Hematopoietic multipotent progenitor cell treated with erythropoietin and hydrocortisone succinate and interleukin-3 and kit ligand, for 15 days (in vitro differentiated cells): ENCODE data around the gene HOXA11.
A peak's percentile ranks its signal among the peaks of the same experiment; 100 is the strongest.

Source experiments
- DNase-seq: peaks from one replicate; pipeline ENCODE4 v3.0.0-alpha.2; 2015; ENCODE audit warnings: low spot score

The HOXA11 gene

GRCh38 chr7:27180431-27181420 lies 4.3 kb downstream of the HOXA11 start:
- no peak for DNase-seq

GRCh38 chr7:27179503-27180430 lies 5.3 kb downstream of the HOXA11 start:
- peak; percentile 42 for DNase-seq

- DNase-seq = no peak
These were observed 6.0 kb downstream of the HOXA11 start for GRCh38 chr7:27179030-27179429.

GRCh38 chr7:27178366-27178765 lies 6.7 kb downstream of the HOXA11 start:
- no peak for DNase-seq

GRCh38 chr7:27177795-27178320 lies 7.2 kb downstream of the HOXA11 start:
- no peak for DNase-seq

GRCh38 chr7:27176962-27177794 lies 7.9 kb downstream of the HOXA11 start:
- DNase-seq = no peak

GRCh38 chr7:27176524-27176845 lies 8.5 kb downstream of the HOXA11 start:
- DNase-seq = no peak

- no peak for DNase-seq
These were observed 9.2 kb downstream of the HOXA11 start for GRCh38 chr7:27175626-27176523.

GRCh38 chr7:27174874-27175625 lies 10.0 kb downstream of the HOXA11 start:
- DNase-seq = no peak

GRCh38 chr7:27173956-27174873 lies 10.8 kb downstream of the HOXA11 start, which contains the start of gene HOXA10:
Gene HOXA10 (minus strand): TSS chr7:27174320. CDS start chr7:27174306, 14 bp downstream.
- no peak for DNase-seq

GRCh38 chr7:27173511-27173955 lies 11.5 kb downstream of the HOXA11 start:
- no peak for DNase-seq

- DNase-seq = no peak
These were observed 12.1 kb downstream of the HOXA11 start for GRCh38 chr7:27172823-27173510.

GRCh38 chr7:27172315-27172774 lies 12.7 kb downstream of the HOXA11 start:
- no peak for DNase-seq

- no peak for DNase-seq
These were observed 13.3 kb downstream of the HOXA11 start for GRCh38 chr7:27171637-27172314.

GRCh38 chr7:27171325-27171636 lies 13.8 kb downstream of the HOXA11 start:
- no peak for DNase-seq

- DNase-seq = no peak
These were observed 14.4 kb downstream of the HOXA11 start for GRCh38 chr7:27170426-27171324.
